GM19467 (cell line): Measurements from ENCODE around the gene CAPN3.

Experiments used
- ATAC-seq: cut with Tn5 transposase; IDR thresholded peaks from one replicate; pipeline ENCODE4 v1.9.1; 2021; ENCODE audit warnings: mild to moderate bottlenecking, moderate library complexity; ENCODE audit not compliant: unreplicated experiment

Gene CAPN3

GRCh38 chr15:42392309-42393024 lies 33.2 kb downstream of the CAPN3 start:
- ATAC-seq = no peak

- ATAC-seq = no peak
Observed at GRCh38 chr15:42394106-42394505, 34.8 kb downstream of the CAPN3 start.

GRCh38 chr15:42395838-42396237 lies 36.5 kb downstream of the CAPN3 start:
- ATAC-seq = no peak

GRCh38 chr15:42401544-42402454 lies 42.5 kb downstream of the CAPN3 start:
- ATAC-seq = no peak

- ATAC-seq = no peak
Observed at GRCh38 chr15:42402455-42403205, 43.3 kb downstream of the CAPN3 start.

GRCh38 chr15:42403389-42403788 lies 44.1 kb downstream of the CAPN3 start:
- no peak for ATAC-seq

- no peak for ATAC-seq
Observed at GRCh38 chr15:42404461-42405235, 45.3 kb downstream of the CAPN3 start.

GRCh38 chr15:42405863-42406482 lies 46.7 kb downstream of the CAPN3 start:
- no peak for ATAC-seq

GRCh38 chr15:42408178-42408577 lies 48.9 kb downstream of the CAPN3 start:
- ATAC-seq = no peak

GRCh38 chr15:42409011-42409410 lies 49.7 kb downstream of the CAPN3 start:
- ATAC-seq = no peak

- no peak for ATAC-seq
Observed at GRCh38 chr15:42411884-42412283, 52.6 kb downstream of the CAPN3 start.

- ATAC-seq = no peak
Observed at GRCh38 chr15:42413920-42414319, 54.6 kb downstream of the CAPN3 start.

GRCh38 chr15:42419369-42419768 lies 60.1 kb downstream of the CAPN3 start:
- ATAC-seq = no peak

- ATAC-seq = no peak
Observed at GRCh38 chr15:42421376-42421775, 62.1 kb downstream of the CAPN3 start.

GRCh38 chr15:42427429-42428223 lies 68.3 kb downstream of the CAPN3 start:
- ATAC-seq = no peak

- ATAC-seq = no peak
Observed at GRCh38 chr15:42444415-42445063, 85.2 kb downstream of the CAPN3 start.

GRCh38 chr15:42445551-42445950 lies 86.2 kb downstream of the CAPN3 start:
- no peak for ATAC-seq

- ATAC-seq = no peak
Observed at GRCh38 chr15:42447599-42447998, 88.3 kb downstream of the CAPN3 start.

- no peak for ATAC-seq
Observed at GRCh38 chr15:42448281-42448680, 89.0 kb downstream of the CAPN3 start.
